ENCODE measurements around the gene SPARC.

The SPARC gene

GRCh38 chr5:151617841-151618710, 68.6 kb downstream of the SPARC start:
- DNase-seq = no peak

- no peak for DNase-seq
Measured at GRCh38 chr5:151617383-151617840, 69.3 kb downstream of the SPARC start.

DNA sequence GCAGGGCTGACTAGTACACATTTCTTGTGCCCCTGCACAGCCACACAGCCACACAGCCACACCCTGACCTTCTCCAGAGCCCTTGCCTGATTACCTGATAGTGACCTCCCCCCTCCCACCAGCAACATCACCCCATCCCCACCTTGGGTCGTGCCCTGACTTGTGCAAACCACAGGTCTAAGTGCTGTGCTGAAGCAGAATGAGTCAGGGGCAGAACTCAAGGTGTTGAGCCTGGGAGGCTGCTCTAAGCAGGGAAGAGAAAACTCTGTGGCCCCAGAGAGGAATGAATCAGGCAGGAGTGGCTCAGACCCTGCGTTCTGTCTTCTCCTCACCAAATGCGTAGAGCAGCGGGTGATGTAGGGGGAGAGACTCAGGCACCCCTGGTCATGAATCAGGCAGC, 71.3 kb downstream of the SPARC start:
- no peak for DNase-seq

DNA sequence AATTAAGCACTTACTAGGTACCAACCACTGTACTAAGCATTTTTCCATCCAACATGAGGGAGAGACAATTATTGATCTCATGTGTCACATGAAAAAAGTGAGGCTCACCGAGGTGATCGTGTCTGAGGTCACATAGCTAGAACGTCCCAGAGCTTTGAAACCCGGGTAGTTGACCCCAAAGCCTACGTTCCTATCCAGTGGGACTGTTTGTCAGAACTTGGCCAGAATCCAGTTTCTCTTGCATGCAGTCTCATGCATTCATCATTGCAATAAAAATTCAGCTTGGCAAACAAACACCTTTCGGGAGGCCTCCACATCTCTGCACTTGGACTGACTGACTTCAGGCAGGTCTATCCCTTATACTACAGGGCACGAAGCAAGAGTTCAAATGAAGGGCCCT, 72.2 kb downstream of the SPARC start:
- DNase-seq = no peak

DNA sequence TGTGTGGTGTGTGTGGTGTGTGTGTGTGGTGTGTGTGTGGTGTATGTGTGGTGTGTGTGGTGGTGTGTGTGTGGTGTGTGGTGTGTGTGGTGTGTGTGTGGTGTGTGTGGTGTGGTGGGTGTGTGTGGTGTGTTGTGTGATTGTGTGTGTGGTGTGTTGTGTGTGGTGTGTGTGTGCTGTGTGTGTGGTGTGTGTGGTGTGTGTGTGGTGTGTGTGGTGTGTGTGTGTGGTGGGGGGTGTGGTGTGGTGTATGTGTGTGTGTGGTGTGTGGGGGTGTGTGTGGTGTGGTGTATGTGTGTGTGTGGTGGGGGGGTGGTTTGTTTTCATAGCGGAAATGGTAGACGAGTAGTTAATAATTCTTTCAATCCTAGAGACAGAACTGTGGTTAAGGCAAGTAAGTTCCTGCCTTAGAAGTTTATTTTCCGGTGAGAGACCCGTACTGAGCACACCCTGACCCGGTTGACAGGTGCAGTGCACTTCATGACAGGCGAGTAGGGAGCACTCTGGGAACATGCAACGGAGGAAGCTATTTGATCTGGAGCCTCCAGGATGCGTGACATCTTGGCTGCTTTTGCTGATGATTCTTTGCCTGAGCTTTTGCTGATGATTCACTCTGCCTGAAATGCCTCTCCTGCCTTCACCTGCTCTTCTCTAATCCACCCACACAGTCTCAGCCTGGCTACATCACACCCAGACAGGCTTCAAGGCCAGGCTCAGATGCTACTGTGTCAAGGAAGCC, 73.9 kb downstream of the SPARC start:
- no peak for DNase-seq

GRCh38 chr5:151611127-151611775, 75.5 kb downstream of the SPARC start:
- no peak for DNase-seq

Measured in NCI-H187 treated with DMSO at 0.1 percent for 48 hours (cell line).